ENCODE results near the gene CD72. TPM values are rescaled to one million over a fixed set of nuclear protein-coding genes. Genes with fewer than 3 reads are reported as not detected.
"Not testable (repeated sequence)": the region's sequence is repeated elsewhere in the genome, so short reads cannot be mapped to it uniquely, and the experiment has no call there.

CD72 gene
- total RNA-seq, 1 donor from 2014 or later: 0.47 TPM

GRCh38 chr9:35649431-35650340, 31.5 kb upstream of the CD72 start:
- DNase-seq: no peak

GRCh38 chr9:35646533-35647265, 28.5 kb upstream of the CD72 start:
- DNase-seq: peak; percentile 85

- no peak for DNase-seq
Measured at GRCh38 chr9:35646153-35646532, 27.9 kb upstream of the CD72 start.

GRCh38 chr9:35645736-35646135, 27.5 kb upstream of the CD72 start:
- DNase-seq: not testable (repeated sequence)

- DNase-seq: no peak
Measured at GRCh38 chr9:35643046-35643445, 24.8 kb upstream of the CD72 start.

- DNase-seq: not testable (repeated sequence)
Measured at GRCh38 chr9:35641478-35641877, 23.3 kb upstream of the CD72 start.

- DNase-seq: not testable (repeated sequence)
Measured at GRCh38 chr9:35640431-35640830, 22.2 kb upstream of the CD72 start.

- no peak for DNase-seq
Measured at GRCh38 chr9:35639631-35640030, 21.4 kb upstream of the CD72 start.

- DNase-seq: not testable (repeated sequence)
Measured at GRCh38 chr9:35639225-35639624, 21.0 kb upstream of the CD72 start.

GRCh38 chr9:35638751-35639150, 20.5 kb upstream of the CD72 start:
- DNase-seq: not testable (repeated sequence)

- DNase-seq: not testable (repeated sequence)
Measured at GRCh38 chr9:35637427-35637955, 19.3 kb upstream of the CD72 start.

GRCh38 chr9:35636877-35637246, 18.6 kb upstream of the CD72 start:
- not testable (repeated sequence) for DNase-seq

- no peak for DNase-seq
Measured at GRCh38 chr9:35636135-35636876, 18.1 kb upstream of the CD72 start.

- DNase-seq: no peak
Measured at GRCh38 chr9:35635730-35636129, 17.5 kb upstream of the CD72 start.

GRCh38 chr9:35629597-35629996, 11.4 kb upstream of the CD72 start:
- no peak for DNase-seq

- DNase-seq: no peak
Measured at GRCh38 chr9:35628389-35628991, 10.3 kb upstream of the CD72 start.

- DNase-seq: no peak
Measured at GRCh38 chr9:35627575-35627974, 9.4 kb upstream of the CD72 start.

- DNase-seq: no peak
Measured at GRCh38 chr9:35619800-35620158, 1.6 kb upstream of the CD72 start.

GRCh38 chr9:35618854-35619799, 914 bp upstream of the CD72 start:
- no peak for DNase-seq

- no peak for DNase-seq
Measured at GRCh38 chr9:35617548-35617947, 665 bp downstream of the CD72 start.

All from occipital lobe (tissue), 2 donors.